NT2/D1 (cell line): Measurements from ENCODE around the gene HTR3B.

ENCODE experiments used
- DNase-seq: peaks from one replicate; pipeline ENCODE4 v3.0.0-alpha.2; 2011; ENCODE audit warnings: low read depth, low spot score
- H3K27me3 ChIP-seq: 2 replicates; pipeline ENCODE4 v1.6.0; 2011; ENCODE audit warnings: mild to moderate bottlenecking; ENCODE audit not compliant: insufficient read length, insufficient read depth
- H3K36me3 ChIP-seq: 2 replicates; pipeline ENCODE4 v1.6.1; 2011; ENCODE audit warnings: mild to moderate bottlenecking, low read length, mixed read lengths; ENCODE audit not compliant: insufficient read depth, insufficient read length
- H3K4me1 ChIP-seq: 2 replicates; pipeline ENCODE4 v1.5.1; 2011; ENCODE audit not compliant: insufficient read depth, insufficient read length
- H3K4me3 ChIP-seq: 2 replicates; pipeline ENCODE4 v1.5.1; 2011; ENCODE audit warnings: low read depth; ENCODE audit not compliant: insufficient read length
- H3K9ac ChIP-seq: 2 replicates; pipeline ENCODE4 v1.6.0; 2011; ENCODE audit warnings: low read depth; ENCODE audit not compliant: insufficient read length
- H3K9me3 ChIP-seq: 2 replicates; pipeline ENCODE4 v1.5.1; 2011; ENCODE audit warnings: mild to moderate bottlenecking, low read length; ENCODE audit not compliant: insufficient read depth
- SUZ12 ChIP-seq: IDR thresholded peaks from 2 replicates; pipeline ENCODE4 v1.6.1; 2011; ENCODE audit not compliant: insufficient read length, insufficient read depth; ENCODE audit errors: extremely low read depth
- YY1 ChIP-seq: IDR thresholded peaks from 2 replicates; pipeline ENCODE4 v1.6.1; 2011; ENCODE audit not compliant: insufficient read length, insufficient read depth
- ZNF274 ChIP-seq: IDR thresholded peaks from 2 replicates; pipeline ENCODE4 v1.6.1; 2011; ENCODE audit warnings: mild to moderate bottlenecking, low read depth, low read length

Gene HTR3B

DNA sequence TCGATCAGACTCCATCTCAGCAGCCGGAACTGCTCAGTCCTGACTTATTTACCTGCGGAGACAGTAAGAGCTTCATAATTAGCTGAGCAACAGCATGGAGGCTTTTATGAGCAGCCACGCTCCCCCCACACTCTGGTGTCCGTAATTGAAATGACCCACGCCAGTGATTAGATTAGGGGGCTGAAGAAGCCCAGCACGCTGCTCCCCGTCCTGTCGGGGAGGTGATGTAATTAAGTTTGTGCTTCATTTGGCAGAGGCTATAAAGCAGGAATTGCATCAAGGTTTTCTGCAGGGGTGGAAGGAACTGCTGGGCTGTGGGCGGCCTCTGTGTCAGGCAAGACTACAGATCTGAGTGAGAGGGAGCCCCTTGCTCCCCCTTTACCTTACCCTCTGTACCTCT lies 47.5 kb downstream of the HTR3B start:
- Histone ChIP-seq H3K4me1 (peaks cover 11% of the 10 kb centered on the region), H3K27me3 (no peaks in the 10 kb centered on the region), H3K4me3 (no peak overlapping the region), H3K36me3 (no peaks in the 10 kb centered on the region), H3K9ac (no peak overlapping the region), H3K9me3 (no peaks in the 10 kb centered on the region)
- no peak for DNase-seq
- TF ChIP-seq YY1 (no peak), SUZ12 (no peak), ZNF274 (no peak)

DNA sequence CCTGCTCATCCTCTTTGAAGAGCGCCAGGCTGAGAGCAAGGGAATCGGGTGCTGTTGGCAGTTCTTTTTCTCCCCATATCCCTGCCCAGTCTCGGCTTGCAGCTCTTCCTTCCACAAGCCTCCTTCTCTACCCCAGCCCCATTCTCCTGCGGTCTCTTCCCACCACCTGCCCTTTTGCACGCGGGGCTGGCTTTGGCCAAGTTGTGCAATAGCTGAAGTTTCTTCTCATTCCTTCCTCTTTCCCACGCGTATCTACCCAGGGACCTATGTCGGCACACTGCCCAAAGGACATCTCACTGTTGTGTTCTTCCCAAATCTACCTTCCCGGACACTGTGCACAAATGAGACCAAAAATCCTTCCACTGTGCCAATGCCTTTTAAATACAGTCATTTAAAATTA lies 48.0 kb downstream of the HTR3B start:
- TF ChIP-seq ZNF274 (no peak), SUZ12 (no peak), YY1 (no peak)
- no peak overlapping the region for H3K9ac ChIP-seq
- no peak overlapping the region for H3K4me3 ChIP-seq
- H3K4me1 ChIP-seq = peaks cover 12% of the 10 kb centered on the region
- no peaks in the 10 kb centered on the region for H3K36me3 ChIP-seq
- no peak for DNase-seq
- H3K9me3 ChIP-seq = no peaks in the 10 kb centered on the region
- H3K27me3 ChIP-seq = no peaks in the 10 kb centered on the region

DNA sequence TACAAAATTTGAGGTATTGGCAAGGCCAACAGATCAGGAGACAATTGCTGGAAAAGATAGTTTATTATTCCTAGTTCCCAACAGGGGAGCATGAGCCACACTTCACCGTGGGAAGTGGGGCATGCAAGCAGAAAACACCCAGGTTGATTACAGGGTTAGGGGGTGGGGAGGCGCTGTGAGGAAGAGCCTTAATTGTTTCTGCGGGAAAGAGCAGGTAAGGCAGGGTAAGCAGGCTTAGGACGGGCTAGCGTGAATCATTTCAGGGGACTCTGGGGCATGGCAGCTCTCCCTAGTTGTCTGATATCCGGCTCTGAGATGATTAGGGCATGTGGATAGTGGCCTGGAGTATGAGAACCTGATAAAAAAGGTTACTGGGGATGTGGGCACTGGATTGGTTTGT lies 49.6 kb downstream of the HTR3B start:
- Histone ChIP-seq H3K4me3 (no peak overlapping the region), H3K27me3 (no peaks in the 10 kb centered on the region)
- TF ChIP-seq ZNF274 = no peak
- TF ChIP-seq YY1 = no peak
- no peak for TF ChIP-seq SUZ12

DNA sequence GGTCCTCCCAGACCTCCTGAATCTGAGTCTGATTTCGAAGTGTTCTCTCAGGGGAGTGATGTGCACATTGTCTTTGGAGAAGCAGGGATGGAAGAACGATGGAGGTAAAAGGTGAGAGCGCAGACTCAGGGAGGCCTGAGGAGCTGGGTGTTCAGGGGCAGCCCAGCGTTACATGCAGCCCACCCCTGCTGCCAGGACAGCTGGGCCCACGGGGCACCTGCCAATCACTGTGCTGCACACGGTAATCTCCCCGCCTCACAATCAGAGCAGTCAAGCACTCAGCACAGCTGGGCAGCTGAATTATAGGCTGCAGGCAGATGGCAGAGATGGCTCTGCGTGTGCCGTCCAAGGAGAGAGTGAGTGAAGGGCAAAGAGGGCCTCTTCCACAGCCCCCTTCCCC lies 52.4 kb downstream of the HTR3B start:
- Histone ChIP-seq H3K9me3 (no peaks in the 10 kb centered on the region), H3K36me3 (no peaks in the 10 kb centered on the region), H3K4me3 (no peak overlapping the region), H3K27me3 (no peaks in the 10 kb centered on the region), H3K9ac (no peak overlapping the region), H3K4me1 (peaks cover 21% of the 10 kb centered on the region)
- TF ChIP-seq YY1 = no peak
- TF ChIP-seq ZNF274 = no peak
- TF ChIP-seq SUZ12 = no peak
- no peak for DNase-seq

More for the DNA sequence above, 49.6 kb downstream of the HTR3B start:
- no peak for DNase-seq
- Histone ChIP-seq H3K9me3 (no peaks in the 10 kb centered on the region), H3K4me1 (peaks cover 17% of the 10 kb centered on the region), H3K36me3 (no peaks in the 10 kb centered on the region), H3K9ac (no peak overlapping the region)

DNA sequence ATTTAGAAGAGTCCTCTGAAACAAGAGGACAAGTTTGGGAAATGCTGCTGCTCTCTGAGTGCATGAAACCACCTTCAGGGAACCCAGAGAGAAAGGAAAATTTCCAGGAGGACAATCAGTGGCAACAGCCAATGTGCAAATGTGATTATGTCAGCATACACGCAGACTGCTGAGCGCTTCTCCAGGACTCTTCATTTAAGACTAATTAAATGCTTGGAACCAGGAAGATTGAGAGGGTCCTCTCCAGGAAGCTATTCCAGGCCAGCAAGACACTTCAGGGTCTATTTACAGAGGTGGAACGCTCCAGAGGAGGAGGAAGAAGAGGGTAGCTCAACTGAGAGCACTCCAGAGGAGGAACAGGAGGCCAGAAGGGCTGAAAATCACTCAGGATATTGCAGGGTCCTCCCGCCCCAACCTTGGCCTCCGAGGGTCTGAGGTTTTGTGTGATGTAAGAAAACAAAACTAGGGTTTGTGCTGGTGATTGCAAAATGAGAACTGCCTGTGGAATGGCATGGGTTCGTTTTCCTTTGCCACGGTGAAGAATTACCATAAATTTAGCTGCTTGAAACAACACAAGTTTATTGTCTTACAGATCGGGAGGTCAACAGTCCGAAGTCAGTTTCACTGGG lies 56.2 kb downstream of the HTR3B start:
- H3K9ac ChIP-seq = no peak overlapping the region

DNA sequence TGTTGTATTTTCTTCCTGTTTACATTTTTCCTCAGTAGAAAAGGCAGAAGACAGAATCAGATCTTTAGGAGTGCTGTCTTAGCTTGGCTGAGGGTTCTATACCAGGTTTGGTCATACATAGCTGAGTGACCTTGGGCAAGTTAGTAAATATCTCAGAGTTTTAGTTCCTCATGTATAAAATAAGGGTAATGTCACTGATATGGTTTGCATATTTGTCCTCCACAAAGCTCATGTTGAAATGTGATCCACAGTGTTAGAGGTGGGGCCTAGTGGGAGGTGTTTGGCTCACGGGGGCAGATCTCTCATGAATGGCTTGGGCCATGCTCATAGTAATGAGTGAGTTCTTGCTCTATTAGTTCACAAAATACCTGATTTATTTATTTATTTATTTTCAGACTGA lies 62.8 kb downstream of the HTR3B start:
- no peaks in the 10 kb centered on the region for H3K27me3 ChIP-seq
- H3K4me1 ChIP-seq = no peaks in the 10 kb centered on the region
- H3K36me3 ChIP-seq = no peaks in the 10 kb centered on the region
- H3K4me3 ChIP-seq = no peak overlapping the region
- TF ChIP-seq SUZ12 (no peak), YY1 (no peak), ZNF274 (no peak)
- no peak overlapping the region for H3K9ac ChIP-seq
- no peaks in the 10 kb centered on the region for H3K9me3 ChIP-seq
- no peak for DNase-seq

More for the DNA sequence above, 56.2 kb downstream of the HTR3B start:
- Histone ChIP-seq H3K4me3 (no peak overlapping the region), H3K36me3 (no peaks in the 10 kb centered on the region), H3K27me3 (no peaks in the 10 kb centered on the region), H3K4me1 (peaks cover 13% of the 10 kb centered on the region), H3K9me3 (no peaks in the 10 kb centered on the region)
- TF ChIP-seq YY1 (no peak), ZNF274 (no peak), SUZ12 (no peak)
- DNase-seq = no peak

DNA sequence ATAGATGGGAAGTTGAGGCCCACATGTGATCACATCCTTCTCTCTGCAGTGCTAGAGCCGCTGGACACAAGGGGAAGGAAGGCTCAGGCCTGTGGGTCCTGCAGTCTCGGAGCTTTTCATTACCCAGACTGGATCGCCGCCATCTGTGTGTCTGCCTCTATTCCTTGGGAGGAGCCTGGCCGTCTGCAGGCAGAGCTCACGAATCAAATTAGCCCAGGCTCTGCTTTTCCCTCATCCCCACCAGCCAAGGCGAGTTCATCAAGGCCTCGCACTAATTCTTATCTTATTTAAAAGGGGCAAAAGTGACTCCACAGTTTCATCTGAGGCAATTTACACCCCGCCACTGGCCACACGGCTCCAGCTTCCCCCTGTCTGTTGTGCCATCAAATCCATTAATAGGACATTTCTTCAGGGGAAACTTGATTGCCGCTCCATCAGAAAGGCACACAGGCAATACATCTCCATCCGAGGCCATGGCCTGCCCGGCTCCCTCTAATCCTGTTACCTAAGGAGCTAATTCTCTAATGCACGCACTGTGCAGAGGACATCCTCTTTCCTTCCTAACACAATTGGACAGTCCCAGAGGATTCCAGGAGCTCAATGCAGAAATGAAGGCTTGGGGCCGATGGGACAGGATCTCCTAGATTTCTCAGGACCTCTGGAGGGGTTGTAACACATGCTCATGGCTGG lies 67.1 kb downstream of the HTR3B start:
- peaks cover 2% of the 10 kb centered on the region for H3K4me1 ChIP-seq
- no peaks in the 10 kb centered on the region for H3K36me3 ChIP-seq
- DNase-seq = no peak
- no peak overlapping the region for H3K4me3 ChIP-seq
- H3K9me3 ChIP-seq = no peaks in the 10 kb centered on the region
- H3K27me3 ChIP-seq = no peaks in the 10 kb centered on the region
- no peak overlapping the region for H3K9ac ChIP-seq
- no peak for TF ChIP-seq YY1
- no peak for TF ChIP-seq ZNF274
- no peak for TF ChIP-seq SUZ12
